ENCODE results near the gene RNPEP. TPM values are rescaled to one million over a fixed set of nuclear protein-coding genes. Genes with fewer than 3 reads are reported as not detected.

Gene RNPEP
- total RNA-seq, 4 donors from 2014 or later = 44.6 to 129 (median 72.2) TPM

DNA sequence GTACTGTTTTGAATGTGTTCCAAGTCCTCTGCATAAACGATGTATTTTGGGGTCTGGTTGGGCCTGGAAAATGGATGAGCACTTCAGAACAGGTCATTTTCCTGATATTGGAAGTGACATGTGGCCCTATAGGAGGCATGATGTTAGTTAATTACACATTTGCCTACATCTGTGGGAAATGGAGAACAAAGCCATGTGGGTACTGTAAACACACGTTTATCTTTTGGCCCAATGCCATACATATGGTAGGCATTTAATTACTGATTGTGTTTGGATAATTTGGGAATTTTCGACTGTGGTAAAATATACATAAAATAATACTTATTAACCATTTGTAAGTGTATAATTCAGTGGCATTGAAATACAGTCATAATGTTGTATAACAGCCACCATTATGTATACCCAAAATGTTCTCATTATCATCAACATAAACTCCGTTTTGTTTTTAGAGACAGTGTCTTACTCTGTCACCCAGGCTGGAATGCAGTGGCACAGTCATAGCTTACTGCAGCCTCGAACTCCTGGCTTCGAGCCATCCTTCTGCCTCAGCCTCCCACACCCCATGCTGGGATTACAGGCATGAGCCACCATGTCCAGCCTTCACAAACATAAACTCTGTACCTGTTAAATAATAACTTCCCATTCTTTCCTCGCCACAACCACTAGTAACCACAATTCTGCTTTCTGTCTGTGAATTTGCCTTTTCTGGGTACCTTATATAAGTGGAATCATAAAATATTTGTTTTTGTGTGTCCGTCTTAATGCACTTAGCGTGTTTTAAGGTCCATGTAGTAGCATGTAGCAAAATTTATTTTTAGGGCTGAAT is 11.9 kb upstream of the RNPEP start:
- Histone ChIP-seq H3K4me3 (no peak overlapping the region), H3K27me3 (no peaks in the 10 kb centered on the region), H3K4me1 (peaks cover 5 to 8% (median 7%) of the 10 kb centered on the region in 3 donors), H3K36me3 (peaks cover 15 to 54% (median 27%) of the 10 kb centered on the region in 3 donors), H3K27ac (no peak overlapping the region), H3K9me3 (no peaks in the 10 kb centered on the region)
- no peak for DNase-seq
- TF ChIP-seq, protein P1, sequence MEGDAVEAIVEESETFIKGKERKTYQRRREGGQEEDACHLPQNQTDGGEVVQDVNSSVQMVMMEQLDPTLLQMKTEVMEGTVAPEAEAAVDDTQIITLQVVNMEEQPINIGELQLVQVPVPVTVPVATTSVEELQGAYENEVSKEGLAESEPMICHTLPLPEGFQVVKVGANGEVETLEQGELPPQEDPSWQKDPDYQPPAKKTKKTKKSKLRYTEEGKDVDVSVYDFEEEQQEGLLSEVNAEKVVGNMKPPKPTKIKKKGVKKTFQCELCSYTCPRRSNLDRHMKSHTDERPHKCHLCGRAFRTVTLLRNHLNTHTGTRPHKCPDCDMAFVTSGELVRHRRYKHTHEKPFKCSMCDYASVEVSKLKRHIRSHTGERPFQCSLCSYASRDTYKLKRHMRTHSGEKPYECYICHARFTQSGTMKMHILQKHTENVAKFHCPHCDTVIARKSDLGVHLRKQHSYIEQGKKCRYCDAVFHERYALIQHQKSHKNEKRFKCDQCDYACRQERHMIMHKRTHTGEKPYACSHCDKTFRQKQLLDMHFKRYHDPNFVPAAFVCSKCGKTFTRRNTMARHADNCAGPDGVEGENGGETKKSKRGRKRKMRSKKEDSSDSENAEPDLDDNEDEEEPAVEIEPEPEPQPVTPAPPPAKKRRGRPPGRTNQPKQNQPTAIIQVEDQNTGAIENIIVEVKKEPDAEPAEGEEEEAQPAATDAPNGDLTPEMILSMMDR (IDR thresholded peaks at IDR 0.05) = no peak
- no peak for TF ChIP-seq POLR2A (IDR thresholded peaks at IDR 0.05)
- 49 to 52% methylated on average over 9 of the region's 9 CpGs for WGBS, 2 donors
- intact Hi-C loops (cut with DNase I) = loop anchor here (5.0 kb wide), 2 partner anchors 73 to 93 kb away; no protein-coding TSS in a partner anchor

DNA sequence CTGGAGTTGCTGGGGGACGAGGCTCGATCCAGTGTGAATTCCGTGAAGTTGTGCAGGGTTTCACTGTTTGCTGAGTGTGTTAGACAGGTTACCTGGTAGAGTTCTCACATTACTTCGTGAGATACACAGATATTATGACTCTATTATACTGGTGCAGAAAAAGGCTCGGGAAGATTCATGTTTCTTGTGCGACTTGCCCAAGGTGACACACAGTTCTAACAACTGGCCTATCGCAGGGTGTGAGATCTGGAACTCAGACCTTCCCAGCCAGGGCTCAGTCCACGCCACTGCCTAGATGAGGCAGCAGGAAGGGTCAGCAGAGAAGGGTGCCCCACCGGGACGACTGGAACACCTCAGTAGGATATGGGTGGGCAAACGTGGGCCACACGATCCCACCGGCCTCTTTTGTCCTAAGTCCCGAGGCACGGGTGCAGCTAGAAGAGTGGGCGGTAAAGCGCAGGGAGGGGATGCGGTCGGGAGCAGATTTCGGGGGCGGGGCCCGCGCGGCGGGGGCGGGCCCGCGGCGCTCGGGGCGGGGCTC is 296 bp upstream of the RNPEP start:
- Histone ChIP-seq H3K9me3 (no peaks in the 10 kb centered on the region), H3K27ac (peak overlapping the region; percentile 88 to 97 (median 94)), H3K4me3 (peak overlapping the region; percentile 65 to 99 (median 96)), H3K4me1 (peaks cover 9 to 47% (median 18%) of the 10 kb centered on the region in 3 donors), H3K27me3 (no peaks in the 10 kb centered on the region), H3K36me3 (no peaks in the 10 kb centered on the region)
- intact Hi-C loops (cut with DNase I) = no loop called here
- 11 to 30% methylated on average over 6 to 13 of the region's 31 CpGs for WGBS, 2 donors
- no peak for DNase-seq
- no peak for TF ChIP-seq POLR2A (IDR thresholded peaks at IDR 0.05)
- TF ChIP-seq, protein P1 (IDR thresholded peaks at IDR 0.05) = no peak

DNA sequence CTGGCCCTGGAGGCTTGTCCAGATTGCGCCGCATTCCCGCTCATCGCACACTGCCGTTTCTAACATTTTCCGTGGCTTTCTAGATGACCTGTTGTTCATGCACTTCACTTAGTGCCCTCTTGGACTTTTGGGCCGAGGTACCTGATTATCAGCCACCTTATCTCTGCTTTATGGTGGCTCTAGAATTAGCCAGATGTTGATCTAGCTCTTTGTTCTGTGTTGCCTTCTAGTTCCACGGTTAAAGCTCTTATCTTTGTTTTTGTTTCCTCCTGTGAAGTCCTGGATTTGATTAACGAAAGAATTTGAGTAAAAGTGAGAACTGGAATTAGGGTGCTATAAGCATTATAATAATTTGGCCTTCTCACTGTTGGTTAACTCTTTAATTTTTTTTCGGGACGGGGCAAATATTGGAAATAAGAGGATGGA is 945 bp downstream of the RNPEP start:
- H3K9me3 ChIP-seq = no peaks in the 10 kb centered on the region
- H3K4me1 ChIP-seq = peaks cover 9 to 60% (median 29%) of the 10 kb centered on the region in 3 donors
- H3K27ac ChIP-seq = peak overlapping the region; percentile 88 to 97 (median 94)
- no peak for DNase-seq
- intact Hi-C loops (cut with DNase I) = no loop called here
- WGBS, 2 donors = 7 to 8% methylated on average over 11 of the region's 11 CpGs
- no peaks in the 10 kb centered on the region for H3K27me3 ChIP-seq
- no peak for TF ChIP-seq POLR2A (IDR thresholded peaks at IDR 0.05)
- TF ChIP-seq, protein P1 (IDR thresholded peaks at IDR 0.05) = no peak
- peak overlapping the region; percentile 65 to 99 (median 96) for H3K4me3 ChIP-seq
- no peaks in the 10 kb centered on the region for H3K36me3 ChIP-seq

DNA sequence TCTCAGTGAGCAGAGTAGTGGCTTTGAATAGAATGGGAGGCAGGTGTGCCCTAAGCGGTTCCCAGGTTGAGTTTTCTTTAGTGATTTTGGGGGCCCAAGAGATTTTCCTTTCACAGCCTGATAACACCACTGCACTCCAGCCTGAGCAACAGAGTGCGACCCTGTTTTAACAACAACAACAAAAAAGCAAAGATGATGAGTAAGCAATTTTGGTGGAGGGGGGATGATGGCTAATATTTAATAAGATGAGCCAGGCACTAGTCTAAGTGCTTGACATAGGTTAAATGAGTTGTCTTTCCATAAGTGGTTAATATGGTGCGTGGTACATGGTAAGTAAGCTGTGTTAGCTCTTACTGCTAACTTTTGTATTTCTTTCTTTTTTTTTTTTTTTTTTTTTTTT is 2.0 kb downstream of the RNPEP start:
- Histone ChIP-seq H3K9me3 (no peaks in the 10 kb centered on the region), H3K36me3 (peaks cover 0 to 9% (median 4%) of the 10 kb centered on the region in 3 donors), H3K4me1 (peaks cover 9 to 70% (median 38%) of the 10 kb centered on the region in 3 donors), H3K27ac (peak overlapping the region in 2 of 4 donors; percentile 3 to 88), H3K27me3 (no peaks in the 10 kb centered on the region), H3K4me3 (no peak overlapping the region)
- intact Hi-C loops (cut with DNase I) = no loop called here
- WGBS, 2 donors = 73 to 93% methylated on average over 3 of the region's 3 CpGs
- TF ChIP-seq, protein P1 (IDR thresholded peaks at IDR 0.05) = no peak
- TF ChIP-seq POLR2A (IDR thresholded peaks at IDR 0.05) = no peak
- no peak for DNase-seq

DNA sequence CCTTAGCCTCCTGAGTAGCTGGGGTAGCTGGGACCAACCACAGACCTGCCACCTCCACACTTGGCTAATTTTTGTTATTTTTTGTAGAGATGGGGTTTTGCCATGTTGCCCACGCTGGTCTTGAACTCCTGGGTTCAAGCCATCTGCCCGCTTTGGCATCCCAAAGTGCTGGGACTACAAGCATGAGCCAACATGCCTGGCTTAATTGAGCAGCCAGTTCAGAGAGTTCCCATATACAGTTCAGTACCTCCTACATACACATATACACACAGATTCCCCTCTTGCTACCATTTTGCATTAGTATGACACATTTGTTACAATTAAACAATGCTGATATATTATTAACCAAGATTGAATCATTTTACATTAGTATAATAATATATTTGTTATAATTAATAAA is 2.9 kb downstream of the RNPEP start:
- H3K4me3 ChIP-seq = no peak overlapping the region
- no peaks in the 10 kb centered on the region for H3K9me3 ChIP-seq
- 27 to 49% methylated on average over 2 of the region's 2 CpGs for WGBS, 2 donors
- intact Hi-C loops (cut with DNase I) = no loop called here
- peaks cover 4 to 18% (median 10%) of the 10 kb centered on the region in 3 donors for H3K36me3 ChIP-seq
- peaks cover 9 to 79% (median 45%) of the 10 kb centered on the region in 3 donors for H3K4me1 ChIP-seq
- DNase-seq = no peak
- TF ChIP-seq POLR2A (IDR thresholded peaks at IDR 0.05) = no peak
- TF ChIP-seq, protein P1 (IDR thresholded peaks at IDR 0.05) = no peak
- H3K27me3 ChIP-seq = no peaks in the 10 kb centered on the region
- peak overlapping the region in 1 of 4 donors; percentile 68 for H3K27ac ChIP-seq
